ENCODE results near the gene FHIT.

FHIT gene

DNA sequence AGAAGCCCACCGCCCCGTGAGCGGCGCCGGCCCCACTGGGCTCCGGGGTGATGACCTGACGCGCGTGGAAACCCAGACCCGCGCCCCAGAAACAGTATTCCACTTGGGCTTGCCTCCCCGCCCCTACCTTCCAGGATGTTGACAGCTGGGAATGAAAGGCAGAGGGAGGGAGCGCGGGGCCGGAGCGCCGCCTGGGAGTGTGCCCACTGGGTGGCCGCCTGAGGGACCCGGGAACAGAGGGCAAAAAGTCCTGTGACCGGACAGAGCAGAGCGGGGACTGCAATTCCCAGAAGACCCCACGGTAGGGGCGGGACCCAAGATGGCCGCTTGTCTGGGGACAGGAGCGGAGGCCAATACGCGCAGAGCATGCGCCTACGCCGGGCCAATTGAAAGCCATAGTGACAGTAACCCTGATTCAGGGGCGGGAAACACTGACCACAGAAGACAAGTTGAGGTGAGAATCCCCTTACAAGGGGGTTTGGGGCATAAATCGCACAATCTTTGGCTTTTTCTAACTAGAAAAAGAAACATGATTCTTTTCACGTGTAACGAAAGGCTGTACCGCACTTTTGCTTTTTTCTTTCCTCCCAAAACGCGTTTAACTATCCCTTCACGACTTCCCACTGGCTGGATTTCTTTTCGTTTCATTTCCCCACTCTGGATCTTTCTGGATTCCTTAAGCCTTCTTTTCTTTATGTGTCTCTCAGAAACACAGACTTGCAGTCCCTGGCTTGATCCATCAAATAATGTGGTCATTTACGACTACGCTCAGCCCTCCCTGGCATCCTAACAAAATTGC is at the start of gene FHIT:
Gene FHIT (minus strand): TSS at position 279 of the 799 bp plus-strand sequence.
- DNase-seq (ENCODE audit: low read depth in 3 of 3, low spot score in 1 of 3): peak; percentile 64 to 78 (median 71)

DNA sequence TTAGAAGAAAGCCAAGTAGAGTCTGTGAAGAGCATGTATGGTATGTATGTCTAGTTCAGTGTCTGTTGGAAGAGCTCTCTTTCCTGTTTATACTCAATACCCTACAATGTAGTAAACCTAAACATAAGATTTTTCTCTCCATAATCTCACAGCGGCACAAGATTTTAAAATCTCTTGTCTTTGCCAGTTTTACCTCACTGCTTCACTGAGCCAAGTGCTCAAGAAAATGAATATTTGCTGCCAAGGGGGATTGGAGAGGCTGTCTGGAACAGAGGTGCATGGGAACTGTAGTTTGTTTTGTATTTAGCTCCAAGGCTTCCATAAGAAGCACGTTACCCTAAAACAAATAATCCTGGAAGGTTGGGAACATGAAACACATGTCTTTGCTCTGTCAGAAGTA is 49.5 kb upstream of the FHIT start:
- DNase-seq (ENCODE audit: low read depth in 3 of 3, low spot score in 1 of 3): no peak

GRCh38 chr3:61300006-61300380 is 48.7 kb upstream of the FHIT start:
- DNase-seq (ENCODE audit: low read depth in 3 of 3, low spot score in 1 of 3): no peak

GRCh38 chr3:61299343-61300005 is 48.2 kb upstream of the FHIT start:
- DNase-seq (ENCODE audit: low read depth in 3 of 3, low spot score in 1 of 3): no peak

- DNase-seq (ENCODE audit: low read depth in 3 of 3, low spot score in 1 of 3): no peak
Observed at GRCh38 chr3:61297821-61298220, 46.6 kb upstream of the FHIT start.

GRCh38 chr3:61288446-61288845 is 37.2 kb upstream of the FHIT start:
- no peak for DNase-seq (ENCODE audit: low read depth in 3 of 3, low spot score in 1 of 3)

DNA sequence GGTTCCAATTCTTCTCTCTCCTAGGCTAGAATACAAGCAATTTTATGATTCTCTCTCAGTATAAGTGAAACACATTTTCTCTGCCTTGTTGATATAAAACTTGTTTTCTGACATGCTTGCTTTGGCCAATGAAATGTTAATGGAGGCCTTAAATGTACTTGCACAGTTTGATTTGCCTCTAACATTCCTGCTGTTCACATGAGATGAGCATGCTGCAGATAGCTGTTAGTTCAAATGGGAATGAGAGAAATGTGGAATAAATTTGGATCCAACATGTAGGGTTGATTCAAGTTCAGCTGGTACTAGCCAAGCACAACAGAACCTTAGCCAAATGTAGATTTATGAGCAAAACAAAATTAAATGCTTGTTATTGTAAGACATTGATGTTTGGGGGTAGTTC is 32.6 kb upstream of the FHIT start:
- DNase-seq (ENCODE audit: low read depth in 3 of 3, low spot score in 1 of 3): no peak

GRCh38 chr3:61278713-61279112 is 27.5 kb upstream of the FHIT start:
- no peak for DNase-seq (ENCODE audit: low read depth in 3 of 3, low spot score in 1 of 3)

- no peak for DNase-seq (ENCODE audit: low read depth in 3 of 3, low spot score in 1 of 3)
Observed at GRCh38 chr3:61277411-61277810, 26.2 kb upstream of the FHIT start.

GRCh38 chr3:61269435-61269834 is 18.2 kb upstream of the FHIT start:
- DNase-seq (ENCODE audit: low read depth in 3 of 3, low spot score in 1 of 3): no peak

- no peak for DNase-seq (ENCODE audit: low read depth in 3 of 3, low spot score in 1 of 3)
Observed at GRCh38 chr3:61268644-61269043, 17.4 kb upstream of the FHIT start.

DNA sequence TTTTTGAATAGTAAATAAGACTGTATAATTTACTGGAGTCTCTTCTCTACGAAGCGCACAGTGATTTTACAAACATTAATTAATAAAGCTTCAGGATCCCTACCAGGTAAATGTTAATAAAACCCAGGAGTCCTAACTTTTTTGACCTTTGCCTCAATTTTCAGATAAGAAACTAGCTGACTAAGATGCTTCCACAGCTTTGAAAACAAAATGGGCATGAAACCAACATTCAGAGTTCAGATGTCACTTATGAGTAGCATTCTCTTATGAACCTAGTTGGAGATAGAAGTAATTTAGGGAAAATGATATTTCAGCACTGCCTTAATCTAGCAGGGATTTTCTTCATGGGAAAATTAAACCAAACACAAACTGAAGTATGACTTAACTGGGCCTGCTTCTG is 13.0 kb upstream of the FHIT start:
- no peak for DNase-seq (ENCODE audit: low read depth in 3 of 3, low spot score in 1 of 3)

GRCh38 chr3:61257148-61257547 is 5.9 kb upstream of the FHIT start:
- no peak for DNase-seq (ENCODE audit: low read depth in 3 of 3, low spot score in 1 of 3)

DNA sequence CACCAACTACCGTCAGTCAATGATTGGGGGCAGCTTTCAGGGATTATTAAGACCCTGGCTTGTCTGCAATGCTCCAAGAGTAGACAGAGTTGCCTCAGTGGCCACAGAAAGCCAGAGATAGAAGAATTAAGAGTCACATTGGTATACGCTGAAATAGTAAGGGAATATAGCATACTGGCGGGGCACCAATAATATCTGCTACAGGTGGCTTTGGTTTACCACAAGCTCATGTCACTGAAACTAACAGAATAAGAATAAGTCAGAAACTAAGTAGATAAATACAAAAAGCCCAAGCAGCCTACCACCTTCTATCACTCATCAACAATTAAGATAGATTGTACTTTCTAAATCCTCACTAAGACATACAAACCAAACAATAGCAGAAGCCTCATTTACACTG is 2.5 kb upstream of the FHIT start:
- DNase-seq (ENCODE audit: low read depth in 3 of 3, low spot score in 1 of 3): no peak

DNA sequence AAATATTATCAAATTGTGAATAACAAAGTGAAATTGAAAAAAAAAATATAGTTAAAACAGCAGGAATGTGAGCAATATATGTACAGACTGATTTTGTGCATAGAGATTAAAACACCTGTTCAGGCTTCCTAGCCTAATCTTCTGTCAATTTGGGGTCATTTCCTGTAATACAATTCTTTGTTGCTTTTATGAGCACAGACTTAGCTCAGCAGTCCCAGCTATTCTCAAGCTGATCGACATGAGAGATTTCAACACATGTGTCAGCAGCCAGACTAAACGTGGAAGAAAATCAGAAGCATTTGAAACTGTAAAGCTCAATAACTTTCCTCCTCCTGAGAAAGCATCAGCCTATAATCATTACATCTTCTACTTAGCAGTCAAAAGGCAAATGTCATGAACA is 1.6 kb upstream of the FHIT start:
- no peak for DNase-seq (ENCODE audit: low read depth in 3 of 3, low spot score in 1 of 3)

GRCh38 chr3:61250784-61251173 is 473 bp downstream of the FHIT start:
- peak in 1 of 3 donors; percentile 4 for DNase-seq (ENCODE audit: low read depth in 3 of 3, low spot score in 1 of 3)

- DNase-seq (ENCODE audit: low read depth in 3 of 3, low spot score in 1 of 3): no peak
Observed at GRCh38 chr3:61248496-61248895, 2.8 kb downstream of the FHIT start.

DNA sequence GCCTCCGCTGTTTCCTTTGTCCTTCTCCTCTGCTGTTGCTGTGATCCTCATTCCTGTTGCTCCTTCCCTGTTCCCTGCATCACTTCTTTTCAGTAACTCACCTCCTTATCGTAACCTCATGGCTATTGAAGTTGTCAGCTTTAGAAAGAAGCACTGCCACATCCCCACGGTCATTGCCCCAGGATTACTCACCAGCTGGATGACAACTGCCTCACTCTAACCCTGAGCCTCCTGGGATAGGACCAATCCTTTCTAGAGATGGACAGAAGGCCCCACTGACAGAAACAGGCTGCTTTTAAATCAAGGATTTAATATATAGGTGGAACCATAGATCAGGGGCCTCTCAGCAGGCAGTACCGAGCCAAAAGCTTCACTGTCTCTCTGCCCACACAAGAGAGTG is 4.1 kb downstream of the FHIT start:
- DNase-seq (ENCODE audit: low read depth in 3 of 3, low spot score in 1 of 3): no peak

- DNase-seq (ENCODE audit: low read depth in 3 of 3, low spot score in 1 of 3): no peak
Observed at GRCh38 chr3:61239871-61240270, 11.4 kb downstream of the FHIT start.

DNA sequence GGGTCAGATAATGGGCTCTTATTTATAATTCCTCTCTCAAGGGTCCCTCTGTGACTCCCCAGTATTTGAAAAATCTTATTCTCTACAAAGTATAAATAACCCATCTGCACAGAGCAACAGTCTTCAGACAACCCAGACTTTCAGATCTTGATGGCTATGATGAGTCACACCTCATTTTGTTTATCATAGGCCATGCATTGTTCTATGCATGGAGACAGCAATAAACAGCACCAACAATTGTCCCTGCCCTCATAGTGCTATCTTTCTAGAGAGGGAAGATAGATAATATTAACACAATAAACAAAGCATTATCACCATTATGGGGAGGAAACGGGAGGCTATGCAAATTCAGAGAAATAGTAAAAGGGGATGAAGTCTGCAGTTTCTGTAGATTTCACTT is 13.4 kb downstream of the FHIT start:
- DNase-seq (ENCODE audit: low read depth in 3 of 3, low spot score in 1 of 3): no peak

- no peak for DNase-seq (ENCODE audit: low read depth in 3 of 3, low spot score in 1 of 3)
Observed at GRCh38 chr3:61236556-61236955, 14.7 kb downstream of the FHIT start.

- DNase-seq (ENCODE audit: low read depth in 3 of 3, low spot score in 1 of 3): no peak
Observed at GRCh38 chr3:61233746-61234145, 17.5 kb downstream of the FHIT start.

GRCh38 chr3:61231693-61232092 is 19.6 kb downstream of the FHIT start:
- no peak for DNase-seq (ENCODE audit: low read depth in 3 of 3, low spot score in 1 of 3)
